GM18868 (cell line): ENCODE data around the gene DHX58.

ENCODE experiments used
- ATAC-seq: cut with Tn5 transposase; IDR thresholded peaks from one replicate; pipeline ENCODE4 v1.9.1; 2021; ENCODE audit warnings: mild to moderate bottlenecking, moderate library complexity; ENCODE audit not compliant: unreplicated experiment

Gene DHX58

GRCh38 chr17:42111265-42111636 is 1.3 kb downstream of the DHX58 start:
- ATAC-seq: no peak

- no peak for ATAC-seq
Observed at GRCh38 chr17:42110301-42111264, 1.9 kb downstream of the DHX58 start.

- no peak for ATAC-seq
Observed at GRCh38 chr17:42109086-42109485, 3.4 kb downstream of the DHX58 start.

DNA sequence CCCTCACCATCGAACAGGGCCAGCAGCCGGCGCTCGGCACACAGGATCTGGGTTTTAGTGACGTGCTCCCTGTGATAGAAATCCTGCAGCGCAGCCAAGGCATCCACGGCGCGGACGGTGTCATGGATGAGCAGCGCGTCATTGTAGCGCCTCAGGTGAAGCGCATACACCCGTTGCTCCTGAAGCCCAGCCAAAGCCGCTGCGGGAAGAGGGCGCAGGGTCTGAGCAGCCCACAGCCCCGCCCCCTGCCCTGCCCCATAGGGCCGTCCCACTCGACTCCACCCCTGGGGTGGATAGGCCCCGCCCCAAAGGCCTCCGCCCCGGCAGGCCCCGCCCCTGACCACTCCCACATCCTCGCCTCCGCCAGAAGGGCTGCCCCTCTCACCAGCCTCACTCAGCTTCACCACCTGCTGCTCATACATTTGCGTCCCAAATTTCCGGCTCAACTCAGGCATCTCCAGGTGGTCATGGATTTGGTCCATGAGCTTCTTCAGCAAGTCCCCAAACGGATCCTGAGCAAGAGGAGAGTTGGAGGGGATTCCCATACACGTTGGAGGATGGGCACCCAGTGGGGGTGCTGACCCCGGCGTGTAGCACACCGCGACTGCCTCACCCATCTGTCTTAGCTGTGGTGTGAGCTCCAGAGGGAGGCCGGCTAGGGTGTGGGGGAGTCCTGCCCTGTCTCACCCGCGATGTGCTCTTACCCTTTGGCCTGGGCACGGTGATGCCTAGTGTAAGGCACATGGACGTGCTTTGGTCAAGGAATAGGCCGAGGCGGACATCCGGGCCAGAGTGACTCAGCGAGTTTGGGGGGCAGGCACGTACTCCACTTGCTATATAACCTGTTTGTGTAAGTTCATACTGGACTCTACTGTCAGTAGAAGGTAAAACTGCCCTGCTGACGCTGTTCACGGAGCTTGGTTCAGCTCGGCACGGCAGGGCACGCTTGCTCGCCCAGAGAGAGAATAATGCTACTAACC is 4.6 kb downstream of the DHX58 start:
- ATAC-seq: peak; percentile 35

- ATAC-seq: no peak
Observed at GRCh38 chr17:42107124-42107523, 5.4 kb downstream of the DHX58 start.

DNA sequence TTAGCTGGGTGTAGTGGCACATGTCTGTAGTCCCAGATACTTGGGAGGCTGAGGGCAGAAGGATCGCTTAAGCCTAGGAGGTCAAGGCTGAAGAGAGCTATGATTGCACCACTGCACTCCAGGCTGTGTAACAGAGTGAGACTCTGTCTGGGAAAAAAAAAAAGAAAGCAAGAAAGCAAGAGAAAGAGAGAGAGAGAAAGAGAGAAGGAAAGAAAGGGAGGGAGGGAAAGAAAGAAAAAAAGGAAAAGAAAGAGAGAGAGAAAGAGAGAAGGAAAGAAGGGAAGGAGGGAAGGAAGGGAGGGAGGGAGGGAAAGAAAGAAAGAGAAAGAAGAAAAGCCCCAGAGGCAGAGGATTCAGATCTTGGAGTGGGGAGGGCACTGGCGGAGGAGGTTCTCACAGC is 6.5 kb downstream of the DHX58 start:
- ATAC-seq: no peak

DNA sequence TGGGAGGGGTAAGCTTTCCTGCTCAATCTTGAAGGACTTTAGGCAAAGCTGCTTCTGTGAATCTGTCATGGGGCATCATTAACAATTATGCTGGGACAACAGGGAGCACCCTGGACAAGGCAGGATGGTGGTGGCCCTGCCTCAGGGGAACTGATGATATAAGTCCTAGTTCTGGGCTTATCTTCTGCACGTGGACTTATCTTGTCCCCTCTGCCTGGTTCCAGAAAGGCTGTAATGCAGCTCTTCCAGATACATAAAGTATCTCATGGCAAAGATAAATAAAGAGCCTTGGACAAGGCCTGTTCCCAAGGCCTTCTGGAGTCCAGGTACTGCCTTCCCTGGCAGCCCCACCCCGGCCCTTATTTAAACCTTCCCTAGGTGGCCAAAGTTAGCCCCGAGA is 8.2 kb downstream of the DHX58 start:
- ATAC-seq: no peak

GRCh38 chr17:42103221-42103954 is 9.1 kb downstream of the DHX58 start:
- ATAC-seq: no peak

DNA sequence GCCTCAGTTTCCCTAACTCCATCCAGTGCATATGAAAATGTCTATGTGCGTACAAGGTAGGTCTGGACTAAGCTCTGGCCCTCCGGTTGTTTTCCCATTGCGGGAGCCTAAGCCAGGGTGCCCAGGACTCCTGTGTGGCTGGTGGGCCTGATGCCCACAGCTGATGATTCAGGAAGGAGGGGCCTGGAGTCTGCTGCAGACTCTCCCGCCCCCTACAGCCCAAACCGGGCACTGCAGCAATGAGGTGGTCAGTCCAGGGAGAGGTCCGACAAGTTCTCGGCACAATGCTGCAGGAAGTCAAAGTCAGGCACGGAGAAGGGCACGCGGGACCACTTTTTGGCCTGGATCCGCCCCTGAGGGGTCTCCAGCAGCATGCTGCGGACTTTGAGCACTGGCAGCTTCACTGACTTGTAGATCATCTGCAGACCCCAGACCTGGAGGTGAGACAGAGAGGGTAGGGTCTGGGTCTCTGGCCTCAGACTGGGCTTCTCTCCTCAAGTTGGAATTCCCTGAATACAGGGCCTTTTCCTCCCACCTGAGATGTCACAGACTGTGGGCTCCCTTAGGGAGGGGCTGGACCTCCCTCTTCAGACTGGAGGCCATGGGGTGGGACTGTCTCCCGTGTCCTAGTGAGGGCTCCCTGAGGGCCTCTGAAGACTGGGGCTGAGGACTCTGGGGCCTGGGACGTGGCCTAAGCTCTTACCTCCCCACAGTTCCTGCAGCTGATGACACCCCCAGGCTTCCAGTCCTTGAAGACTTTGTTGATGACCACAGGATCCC is 10.8 kb downstream of the DHX58 start:
- no peak for ATAC-seq

DNA sequence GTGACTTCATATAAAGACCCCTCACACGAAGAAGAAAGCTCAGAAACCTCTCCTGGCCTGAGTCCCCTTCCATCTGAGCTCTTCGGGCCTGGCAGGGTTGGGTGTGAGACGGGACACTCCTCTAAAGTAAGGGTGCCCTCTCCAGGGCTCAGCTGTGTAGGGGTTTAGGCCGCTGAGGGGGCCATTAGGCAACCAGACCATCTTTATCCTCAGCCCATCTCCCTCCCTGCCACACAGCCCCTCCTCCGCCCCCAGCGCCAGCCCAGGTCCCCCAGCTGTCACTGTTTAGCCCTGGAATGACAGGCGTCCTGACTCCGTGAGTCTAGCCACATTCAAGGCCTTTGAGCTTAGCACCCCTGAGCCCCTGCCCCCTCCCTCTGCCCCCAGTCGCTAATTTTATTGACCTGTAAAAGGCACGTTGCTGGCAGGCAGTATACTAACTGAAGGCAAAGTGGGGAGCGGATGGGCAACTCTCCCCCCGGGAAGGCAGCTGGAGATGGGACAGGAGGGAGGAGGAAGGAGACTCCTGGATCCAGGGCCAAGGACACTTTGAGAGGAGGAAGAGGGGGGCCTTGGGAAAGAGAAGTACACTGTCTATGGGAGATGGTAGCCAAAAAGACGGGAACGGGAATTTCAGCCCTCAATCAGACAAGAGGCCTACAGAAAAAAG is 13.6 kb downstream of the DHX58 start:
- ATAC-seq: no peak

- no peak for ATAC-seq
Observed at GRCh38 chr17:42097691-42098631, 14.6 kb downstream of the DHX58 start, which contains the start of gene ZNF385C. Gene ZNF385C, minus strand, starts transcription at chr17:42098473. Its CDS starts 35,417 bp downstream, at chr17:42063056.

DNA sequence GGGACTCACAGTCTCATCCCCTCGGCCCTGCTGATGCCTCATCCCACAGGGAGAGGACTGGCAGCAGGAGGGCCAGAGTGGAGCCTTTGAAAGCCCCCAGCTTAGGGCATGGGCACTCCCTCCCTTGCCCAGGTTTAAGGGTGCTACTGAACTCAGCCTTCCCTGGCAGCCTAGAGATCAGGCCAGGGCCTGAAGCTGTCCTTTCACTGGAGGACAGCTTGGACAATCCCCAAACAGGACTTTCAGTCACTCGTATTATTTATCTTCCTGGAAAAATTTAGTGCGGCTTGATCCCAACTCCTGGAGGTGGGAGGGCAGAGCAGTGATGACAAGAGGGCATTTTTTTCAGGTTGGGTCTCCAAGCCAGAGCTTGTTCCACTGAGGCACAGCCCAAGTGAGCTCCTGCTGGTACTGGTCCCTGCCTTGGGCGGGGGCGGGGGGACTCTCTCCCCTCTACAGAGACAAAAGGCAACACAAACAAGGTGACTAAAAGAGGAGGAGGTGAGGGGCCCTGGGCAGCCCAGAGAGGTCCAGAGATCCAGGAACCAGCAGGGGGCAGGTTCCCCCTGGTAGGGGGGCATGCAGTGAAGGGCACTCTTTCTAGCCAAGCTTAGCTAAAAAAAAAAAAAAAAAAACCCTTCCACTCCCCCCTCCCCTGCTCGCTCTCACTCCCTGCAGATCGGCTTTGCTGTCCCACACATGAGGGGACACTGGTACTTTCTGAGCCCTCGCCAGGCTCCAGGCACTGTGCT is 16.0 kb downstream of the DHX58 start:
- no peak for ATAC-seq

DNA sequence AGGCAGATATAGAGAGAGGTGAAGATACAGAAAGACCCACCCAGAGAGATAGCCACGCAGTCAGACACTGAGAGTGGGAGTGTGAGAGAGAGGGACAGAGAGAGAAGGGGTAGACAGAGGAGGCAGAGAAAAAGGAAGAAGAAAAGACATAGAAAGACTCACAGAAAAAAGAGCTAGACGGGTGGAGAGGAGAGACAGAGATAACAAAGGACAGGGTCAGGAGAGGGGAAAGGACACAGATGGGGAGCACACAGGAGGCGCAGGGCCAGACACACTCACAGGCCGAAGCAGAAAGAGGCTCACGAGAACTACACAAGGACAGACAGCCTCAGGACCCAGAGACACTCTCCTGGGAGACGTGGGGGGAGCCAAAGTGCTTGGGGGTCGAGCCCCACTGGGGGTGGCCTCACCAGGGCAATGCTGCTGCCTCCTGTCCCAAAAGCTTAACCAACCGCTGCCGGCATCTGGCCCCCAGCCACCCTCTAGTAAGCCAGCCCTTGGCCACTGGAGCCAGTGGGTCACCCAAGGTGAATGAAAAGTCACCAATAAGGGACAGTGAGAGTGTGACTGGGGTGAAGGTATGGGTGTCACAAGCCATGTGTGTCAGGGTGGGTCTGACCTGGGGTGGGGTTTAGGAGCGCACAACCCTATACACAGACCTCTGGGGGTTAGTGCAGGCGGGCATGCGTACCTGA is 18.0 kb downstream of the DHX58 start:
- no peak for ATAC-seq

- no peak for ATAC-seq
Observed at GRCh38 chr17:42092939-42093338, 19.6 kb downstream of the DHX58 start.

DNA sequence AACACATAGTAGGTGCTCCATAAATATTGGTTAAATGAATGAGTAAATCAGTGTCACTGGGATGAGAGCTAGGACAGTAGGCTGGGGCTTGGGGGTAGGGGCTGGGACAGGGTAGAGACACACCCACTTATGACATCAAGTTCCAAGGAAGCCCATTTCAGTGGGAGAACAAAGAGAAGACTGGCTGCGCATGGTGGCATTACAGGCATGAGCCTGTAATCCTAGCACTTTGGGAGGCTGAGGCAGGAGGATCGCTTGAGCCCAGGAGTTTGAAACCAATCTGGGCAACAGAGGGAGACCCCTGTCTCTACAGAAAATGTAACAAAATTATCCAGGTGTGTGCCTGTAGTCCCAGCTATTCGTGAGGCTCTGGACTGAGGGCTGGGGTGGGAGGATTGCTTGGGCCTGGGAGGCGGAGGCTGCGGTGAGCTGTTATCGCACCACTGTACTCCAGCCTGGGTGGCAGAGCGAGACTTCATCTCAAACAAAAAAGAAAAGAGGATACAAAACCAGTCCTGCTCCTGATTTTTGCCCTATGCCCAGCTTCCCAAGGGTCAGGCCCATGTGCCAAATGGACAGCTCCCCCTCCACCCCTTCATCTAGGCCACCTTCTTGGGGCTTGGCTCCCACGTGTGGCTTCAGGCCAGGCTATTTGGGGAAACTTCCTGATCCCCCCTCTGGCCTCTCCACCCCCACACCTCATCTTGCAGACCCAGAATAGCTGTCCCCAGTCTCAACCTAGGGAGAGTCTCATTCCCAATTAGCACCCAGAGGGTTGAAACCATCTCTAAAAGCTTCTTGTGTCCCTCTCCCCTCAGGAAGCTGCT is 21.3 kb downstream of the DHX58 start:
- ATAC-seq: no peak

- no peak for ATAC-seq
Observed at GRCh38 chr17:42088736-42089135, 23.8 kb downstream of the DHX58 start.
